Motor neuron (in vitro differentiated cells): ENCODE results near the gene MGAT4C. TPM values are rescaled to one million over a fixed set of nuclear protein-coding genes. Genes with fewer than 3 reads are reported as not detected.
A peak's percentile ranks its signal among the peaks of the same experiment; 100 is the strongest.

Experiments
- ATAC-seq, 8 experiments: fragments of 200-7000 bp; cut with Tn5 transposase; replicated peaks in 6 of 8; 2 replicates each; pipeline ENCODE4 v1.8.0; 2021; ENCODE audit warnings: mild to moderate bottlenecking in 8 of 8, moderate library complexity in 8 of 8
- H3K27ac ChIP-seq, 2 donors: fragments of 250-450 bp; sonication (Bioruptor Pico); 2 replicates each; pipeline ENCODE4 v1.9.0; 2021; ENCODE audit warnings: antibody characterized with exemption in 2 of 2, mild to moderate bottlenecking in 2 of 2, moderate library complexity in 1 of 2
- H3K4me1 ChIP-seq, 2 donors: fragments of 250-450 bp; sonication (Bioruptor Pico); replicated peaks in 1 of 2; 2 replicates each; pipeline ENCODE4 v1.6.1; 2021; ENCODE audit warnings: antibody characterized with exemption in 2 of 2, mild to moderate bottlenecking in 2 of 2, moderate library complexity in 1 of 2
- H3K4me3 ChIP-seq, 5 donors: fragments of 250-450 bp; sonication (Bioruptor Pico); 2 replicates each; pipeline ENCODE4 v1.9.0; 2021; ENCODE audit warnings: antibody characterized with exemption in 5 of 5, mild to moderate bottlenecking in 5 of 5, moderate library complexity in 4 of 5
- WGBS, 10 experiments: fragments of 450-650 bp; shearing (Covaris generic); methylation state at CpG; one replicate each; pipeline ENCODE4 v1.0.0; 2022; 5-methylcytosine and 5-hydroxymethylcytosine counted together
- in situ Hi-C, 9 experiments: fragments of 400-800 bp; cut with MboI; loops; one replicate each; pipeline ENCODE4 v1.15.0; 2021; ENCODE audit warnings: low sequenced_read_pairs in 9 of 9, low pct_unique_long_range_greater_than_20kb in 2 of 9; ENCODE audit not compliant: unreplicated experiment in 9 of 9
- total RNA-seq, 8 experiments: library from RNA; unstranded; fragments of 300-600 nt; gene quantifications; 2 replicates each; pipeline versions ENCODE4 v1.2.3 to v1.2.4, GENCODE V29; 2022

Gene MGAT4C
- total RNA-seq, 8 experiments from 2014 or later = 0.31 to 20.4 (median 3.2) TPM

DNA sequence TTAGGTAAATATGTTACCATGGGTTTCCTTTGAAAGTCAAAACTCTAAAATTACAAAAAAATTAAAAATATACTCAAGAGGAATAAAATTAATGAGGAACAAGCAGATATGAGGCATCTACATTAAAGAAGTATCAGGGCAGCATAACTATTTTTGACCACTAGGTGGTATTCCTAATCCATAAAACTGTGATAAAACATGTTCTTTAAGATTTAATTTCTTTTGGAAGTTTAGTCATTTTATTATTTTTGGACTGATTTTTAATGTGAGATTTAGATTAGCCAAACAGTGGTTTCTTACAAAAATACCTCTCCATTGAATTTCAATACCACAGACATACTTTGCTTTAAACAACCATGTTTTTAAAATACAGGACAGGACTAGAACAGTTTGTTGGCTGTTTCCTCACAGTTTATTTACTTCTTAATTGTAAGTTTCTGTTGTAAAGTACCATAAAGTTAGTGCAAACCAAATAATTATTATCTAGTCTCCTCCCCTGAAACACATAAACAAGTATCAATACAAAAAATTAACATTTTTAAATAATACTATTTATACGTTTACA is 332.3 kb downstream of the MGAT4C start:
- WGBS, 10 experiments = 13 to 100% (median 87%) methylated on average over 1 of the region's 1 CpG; no CpG with 5 or more reads in 2 of the 10 experiments
- in situ Hi-C loops = no loop called here
- Histone ChIP-seq H3K4me1 (no peaks in the 10 kb centered on the region), H3K27ac (no peak overlapping the region), H3K4me3 (no peak overlapping the region)
- ATAC-seq = no peak

DNA sequence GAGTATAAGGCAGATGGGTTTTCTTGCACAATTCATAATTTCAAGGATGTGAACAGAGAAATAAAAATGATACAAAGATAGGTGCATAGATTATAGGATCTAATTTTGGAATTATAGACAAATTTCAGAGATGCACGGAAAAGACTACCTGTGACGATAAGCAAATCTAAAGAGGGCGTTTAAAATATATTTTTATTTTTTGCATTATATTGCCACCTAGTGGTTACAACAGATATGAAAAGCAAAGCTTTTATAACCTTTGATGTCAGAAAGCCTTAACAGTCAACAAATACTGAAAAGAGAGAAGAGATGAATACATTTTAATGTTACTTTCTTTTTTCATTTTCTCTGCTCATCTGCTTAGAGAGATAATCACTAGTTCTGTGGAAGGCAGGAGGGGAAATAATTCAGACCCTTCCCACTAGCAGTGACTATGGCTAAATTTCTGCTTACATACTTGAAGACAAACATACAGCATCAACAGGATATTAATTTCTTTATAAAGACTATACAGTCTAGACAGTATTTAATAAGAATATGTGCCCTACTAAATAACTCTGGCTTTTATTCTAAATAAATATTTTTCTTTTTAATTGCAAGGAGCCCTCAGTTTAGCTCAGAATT is 335.8 kb downstream of the MGAT4C start:
- 0 to 17% (median 2%) methylated on average over 3 of the region's 3 CpGs for WGBS, 10 experiments
- Histone ChIP-seq H3K27ac (no peak overlapping the region), H3K4me1 (no peaks in the 10 kb centered on the region), H3K4me3 (no peak overlapping the region)
- peak in 2 of 8 experiments; percentile 27 to 59 for ATAC-seq
- in situ Hi-C loops = no loop called here
